HG02763 (cell line): ENCODE measurements around the gene AFDN.
"Not testable (repeated sequence)": the region's sequence is repeated elsewhere in the genome, so short reads cannot be mapped to it uniquely, and the experiment has no call there.

Experiments used
- ATAC-seq: cut with Tn5 transposase; IDR thresholded peaks from one replicate; pipeline ENCODE4 v1.9.1; 2021; ENCODE audit warnings: mild to moderate bottlenecking, moderate library complexity; ENCODE audit not compliant: unreplicated experiment

The AFDN gene

DNA sequence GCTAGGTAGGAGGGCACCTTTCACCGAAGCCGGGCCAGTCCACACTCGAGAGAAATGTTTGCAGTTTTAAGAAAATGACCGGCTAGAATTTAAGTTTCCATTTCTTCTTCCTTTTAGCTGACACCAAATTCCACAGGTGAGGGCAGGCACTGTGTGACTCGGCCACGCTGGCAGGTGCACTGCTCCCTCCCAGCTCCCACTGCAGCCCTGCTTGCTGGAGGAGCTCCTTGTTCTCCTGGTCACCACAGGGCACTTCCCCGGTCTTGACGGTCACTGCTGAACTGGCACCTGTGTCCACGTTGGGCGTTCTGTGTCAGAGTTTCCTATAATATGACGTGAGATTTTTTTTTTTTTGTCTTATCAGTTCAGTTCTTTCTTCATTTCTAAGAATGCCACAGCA is 167.1 kb downstream of the AFDN start:
- ATAC-seq: no peak

DNA sequence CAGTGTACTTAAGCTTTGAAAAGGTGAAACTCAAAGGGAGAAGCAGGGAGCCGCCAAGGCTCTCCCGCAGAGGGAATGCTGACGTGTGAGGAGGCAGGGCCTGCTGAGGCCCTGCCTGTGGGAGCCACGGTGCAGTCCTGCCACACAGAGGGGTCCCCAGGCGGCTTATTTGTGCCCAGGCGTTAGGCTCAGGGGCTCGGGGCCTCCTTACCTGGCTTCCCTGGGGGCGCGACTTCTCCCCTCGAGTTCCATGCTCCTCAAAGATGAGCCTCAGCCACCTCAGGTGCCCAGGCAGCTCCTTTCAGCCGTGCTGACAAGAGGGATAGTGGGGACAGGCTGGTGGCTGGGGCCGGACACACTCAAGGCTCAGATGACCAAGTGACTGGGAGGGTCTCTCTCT is 168.6 kb downstream of the AFDN start:
- ATAC-seq: no peak

DNA sequence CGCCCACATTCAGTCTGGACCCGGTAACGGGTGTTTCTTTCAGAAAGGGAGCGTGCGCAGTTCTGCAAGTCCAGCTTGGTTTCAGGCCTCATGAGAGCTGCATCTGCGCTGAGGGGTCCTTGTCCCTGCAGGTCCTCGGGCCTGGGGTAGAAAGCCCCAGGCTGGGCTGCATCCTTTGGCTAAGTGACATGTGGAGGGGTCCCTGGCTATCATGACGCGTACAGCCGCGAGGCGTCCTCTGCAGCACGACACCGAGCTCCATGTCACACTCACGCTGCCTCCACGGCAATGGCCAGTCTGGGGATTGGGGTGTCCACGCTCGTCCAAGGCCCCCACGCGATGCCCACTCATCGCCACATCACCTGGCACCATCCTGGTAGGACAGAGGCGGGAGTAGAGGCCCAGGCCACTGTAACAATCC is 169.0 kb downstream of the AFDN start:
- ATAC-seq: no peak

DNA sequence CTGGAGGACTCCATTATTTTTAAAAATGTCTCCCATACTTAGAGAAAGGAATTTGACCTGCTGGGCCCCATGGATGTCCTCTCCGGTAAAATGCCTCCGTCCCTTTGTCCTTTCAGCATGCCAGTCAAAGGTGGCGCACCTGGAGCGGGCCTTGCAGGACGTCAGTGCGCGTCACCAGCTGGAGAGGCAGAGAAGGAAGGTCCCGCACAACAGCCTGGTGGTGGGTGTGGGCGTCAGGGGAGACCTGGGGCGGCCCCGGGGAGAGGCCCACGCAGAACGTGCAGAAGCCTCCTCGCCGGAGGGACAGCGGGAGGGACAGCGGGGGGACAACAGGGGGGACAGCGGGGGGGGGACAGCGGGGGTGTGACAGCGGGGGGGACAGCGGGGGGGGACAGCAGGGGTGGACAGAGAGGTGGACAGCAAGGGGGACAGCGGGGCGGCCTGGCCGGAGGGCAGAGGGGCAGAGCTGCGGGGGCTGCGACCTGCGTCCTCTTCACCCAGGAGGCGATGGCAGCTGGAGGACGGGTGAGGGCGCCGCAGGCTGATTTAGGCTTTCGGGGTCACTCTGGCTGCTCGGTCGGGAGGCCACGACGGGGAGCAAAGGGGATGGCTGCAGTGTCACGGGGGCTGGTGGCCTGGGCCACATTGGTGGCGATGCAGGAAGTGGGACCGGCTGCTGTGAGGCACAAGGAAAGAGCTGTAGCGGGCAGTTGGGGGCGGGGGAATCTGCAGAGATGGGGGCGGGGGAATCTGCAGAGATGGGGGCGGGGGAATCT is 169.9 kb downstream of the AFDN start:
- no peak for ATAC-seq

DNA sequence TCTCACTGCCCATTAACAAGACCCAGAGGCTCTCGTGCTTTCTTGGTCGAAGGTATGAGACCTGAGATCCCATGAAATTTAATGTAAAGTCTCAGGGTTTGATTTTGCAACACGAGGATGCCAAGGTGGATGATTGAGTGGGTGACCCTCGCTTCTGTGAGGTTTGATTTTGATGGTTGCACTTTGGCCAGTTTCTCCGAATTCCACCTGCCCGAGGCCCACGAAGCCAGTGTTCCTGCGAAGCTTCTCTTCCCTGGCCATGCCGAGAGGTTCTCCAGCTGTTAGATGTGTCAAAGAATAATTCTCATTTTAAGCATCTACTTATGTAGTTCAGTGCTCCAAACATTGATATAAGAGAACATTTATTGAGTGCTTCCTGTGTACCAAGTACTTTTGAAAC is 170.9 kb downstream of the AFDN start, which contains the start of gene KIF25:
TSS of gene KIF25 (plus strand) at position 30 of the 400 bp plus-strand sequence. CDS start 31,915 bp downstream, outside the sequence.
- no peak for ATAC-seq

DNA sequence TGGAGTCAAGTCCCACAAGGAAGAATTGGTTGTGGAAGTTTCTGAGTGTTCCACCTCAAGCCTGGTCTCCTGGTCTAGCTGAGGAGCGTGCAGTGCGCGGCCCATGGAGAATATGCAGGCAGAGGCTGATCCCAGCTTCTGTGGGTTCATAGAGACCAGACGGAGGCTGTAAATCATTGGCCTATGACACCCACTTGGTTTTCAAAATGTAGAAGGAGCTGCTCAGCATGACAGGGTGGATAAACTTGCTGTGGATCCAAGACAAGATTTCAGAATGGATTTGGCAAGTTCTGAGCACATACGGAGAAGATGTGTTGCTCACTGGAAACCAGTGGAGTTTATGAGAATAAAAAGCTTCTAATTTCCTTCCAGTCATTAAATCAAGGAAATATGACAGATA is 171.5 kb downstream of the AFDN start:
- no peak for ATAC-seq

DNA sequence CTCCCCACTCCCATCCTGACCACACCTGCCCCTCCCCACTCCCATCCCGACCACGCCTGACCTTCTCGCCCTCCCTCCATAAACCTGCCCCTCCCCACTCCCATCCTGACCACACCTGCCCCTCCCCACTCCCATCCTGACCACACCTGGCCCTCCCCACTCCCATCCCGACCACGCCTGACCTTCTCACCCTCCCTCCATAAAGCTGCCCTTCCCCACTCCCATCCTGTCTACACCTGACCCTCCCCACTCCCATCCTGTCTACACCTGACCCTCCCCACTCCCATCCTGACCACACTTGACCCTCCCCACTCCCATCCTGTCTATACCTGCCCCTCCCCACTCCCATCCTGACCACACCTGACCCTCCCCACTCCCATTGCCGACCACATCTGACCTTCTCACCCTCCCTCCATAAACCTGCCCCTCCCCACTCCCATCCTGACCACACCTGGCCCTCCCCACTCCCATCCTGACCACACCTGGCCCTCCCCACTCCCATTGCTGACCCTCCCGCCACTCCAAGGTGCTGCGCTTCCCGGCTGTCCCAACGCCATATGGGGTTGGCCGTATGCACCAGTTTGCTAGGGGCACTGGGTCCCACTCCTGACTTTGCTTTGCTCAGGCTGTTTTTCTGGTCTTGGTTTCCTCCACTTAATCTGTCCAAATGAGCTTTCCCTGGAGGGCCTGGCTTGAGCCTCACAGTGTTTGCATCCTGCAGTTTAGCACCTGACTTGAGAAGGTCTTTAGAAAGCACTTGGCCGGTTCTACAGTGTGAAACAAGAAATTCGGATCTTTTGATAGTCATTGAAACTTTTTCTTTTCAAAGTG is 173.7 kb downstream of the AFDN start:
- no peak for ATAC-seq

DNA sequence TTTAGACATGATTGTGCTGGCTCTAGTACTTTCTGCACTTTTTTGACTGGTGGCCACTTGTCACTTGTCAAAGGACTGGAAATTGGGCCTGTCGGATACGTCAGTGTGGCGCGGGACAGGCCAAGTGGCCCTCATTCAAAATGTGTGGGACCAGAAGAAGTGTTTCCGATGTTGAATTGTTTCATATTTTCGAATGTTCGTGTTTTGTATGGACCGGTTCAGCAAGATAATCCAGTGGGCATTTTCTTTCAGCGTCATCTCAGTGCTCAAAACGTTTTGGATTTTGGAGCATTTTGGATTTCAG is 174.3 kb downstream of the AFDN start:
- ATAC-seq: no peak

DNA sequence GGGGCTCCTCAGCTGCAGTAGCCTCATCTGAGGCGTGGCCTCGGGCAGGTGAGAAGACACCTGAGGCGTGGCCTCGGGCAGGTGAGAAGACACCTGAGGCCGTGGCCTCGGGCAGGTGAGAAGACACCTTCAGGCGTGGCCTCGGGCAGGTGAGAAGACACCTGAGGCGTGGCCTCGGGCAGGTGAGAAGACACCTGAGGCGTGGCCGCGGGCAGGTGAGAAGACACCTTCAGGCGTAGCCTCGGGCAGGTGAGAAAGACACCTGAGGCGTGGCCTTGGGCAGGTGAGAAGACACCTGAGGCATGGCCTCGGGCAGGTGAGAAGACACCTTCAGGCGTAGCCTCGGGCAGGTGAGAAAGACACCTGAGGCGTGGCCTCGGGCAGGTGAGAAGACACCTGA is 174.8 kb downstream of the AFDN start:
- not testable (repeated sequence) for ATAC-seq

DNA sequence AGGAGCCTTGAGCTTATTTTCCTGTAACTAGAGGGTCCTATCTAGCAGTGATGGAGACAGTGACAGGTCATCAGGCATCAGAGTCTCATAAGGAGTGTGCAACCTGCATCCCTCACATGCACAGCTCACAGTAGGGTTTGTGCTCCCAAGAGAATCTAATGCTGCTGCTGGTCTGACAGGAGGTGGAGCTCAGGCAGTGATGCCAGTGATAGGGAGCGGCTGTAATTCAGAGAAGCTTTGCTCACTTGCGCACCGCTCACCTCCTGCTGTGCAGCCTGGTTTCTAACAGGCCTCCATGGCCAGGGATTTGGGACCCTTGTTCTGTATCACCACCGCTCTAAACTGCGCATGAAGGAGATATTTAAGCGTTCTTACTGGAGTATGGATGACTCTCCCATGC is 176.1 kb downstream of the AFDN start:
- no peak for ATAC-seq

DNA sequence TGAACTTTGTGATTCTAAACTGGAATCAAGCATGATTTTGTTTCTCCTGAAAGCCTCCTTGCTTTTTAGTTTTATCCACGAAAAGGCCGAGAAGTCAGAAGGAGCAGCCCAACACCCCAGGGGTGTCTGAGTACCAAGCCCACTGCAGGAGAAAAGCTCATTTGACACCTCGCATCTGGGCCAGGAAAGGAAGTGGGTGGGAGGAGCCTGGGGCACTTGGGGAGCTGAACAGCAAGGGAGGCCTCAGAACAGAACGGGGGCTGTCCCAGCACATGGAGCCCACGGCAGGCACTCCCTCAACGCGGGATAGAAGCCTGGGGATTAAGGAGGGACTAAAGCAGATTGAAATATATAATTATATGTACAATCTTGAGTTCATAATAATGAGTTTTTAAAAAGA is 177.3 kb downstream of the AFDN start:
- ATAC-seq: no peak

DNA sequence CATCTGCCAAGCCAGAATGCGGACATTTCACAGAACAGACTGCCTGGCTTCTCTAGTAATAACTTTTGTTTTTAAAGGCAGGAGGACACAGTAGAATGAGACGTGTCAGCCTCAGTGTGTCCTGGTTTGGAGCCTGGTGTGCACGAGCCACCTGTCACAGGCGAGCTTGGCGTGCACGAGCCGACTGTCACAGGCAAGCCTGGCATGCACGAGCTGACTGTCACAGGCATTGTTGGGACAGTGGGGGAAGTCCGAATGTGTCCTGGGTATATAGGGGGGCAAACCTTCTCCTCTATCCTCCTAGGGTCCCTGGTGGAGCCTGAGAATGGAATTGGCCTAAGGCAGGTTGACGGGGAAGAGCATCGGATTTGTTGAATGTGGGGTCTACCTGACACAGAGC is 178.2 kb downstream of the AFDN start:
- no peak for ATAC-seq

DNA sequence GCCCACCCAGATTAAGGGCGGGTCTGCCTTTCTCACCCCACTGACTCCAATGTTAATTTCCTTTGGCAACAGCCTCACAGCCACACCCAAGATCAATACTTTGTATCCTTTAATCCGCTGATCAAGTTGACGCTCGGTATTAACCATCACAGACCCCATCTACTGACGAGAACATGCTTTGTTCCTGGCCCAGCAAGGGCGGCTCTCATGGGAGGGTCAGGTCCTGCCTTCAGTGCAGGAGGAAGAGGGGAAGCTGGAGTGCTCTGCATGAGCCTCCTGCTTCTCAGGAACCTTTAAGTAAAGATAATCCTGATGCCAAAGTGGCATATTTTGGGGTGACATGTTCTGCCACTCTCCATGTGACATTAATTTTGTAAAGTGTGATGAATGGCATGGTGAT is 179.1 kb downstream of the AFDN start:
- ATAC-seq: no peak

DNA sequence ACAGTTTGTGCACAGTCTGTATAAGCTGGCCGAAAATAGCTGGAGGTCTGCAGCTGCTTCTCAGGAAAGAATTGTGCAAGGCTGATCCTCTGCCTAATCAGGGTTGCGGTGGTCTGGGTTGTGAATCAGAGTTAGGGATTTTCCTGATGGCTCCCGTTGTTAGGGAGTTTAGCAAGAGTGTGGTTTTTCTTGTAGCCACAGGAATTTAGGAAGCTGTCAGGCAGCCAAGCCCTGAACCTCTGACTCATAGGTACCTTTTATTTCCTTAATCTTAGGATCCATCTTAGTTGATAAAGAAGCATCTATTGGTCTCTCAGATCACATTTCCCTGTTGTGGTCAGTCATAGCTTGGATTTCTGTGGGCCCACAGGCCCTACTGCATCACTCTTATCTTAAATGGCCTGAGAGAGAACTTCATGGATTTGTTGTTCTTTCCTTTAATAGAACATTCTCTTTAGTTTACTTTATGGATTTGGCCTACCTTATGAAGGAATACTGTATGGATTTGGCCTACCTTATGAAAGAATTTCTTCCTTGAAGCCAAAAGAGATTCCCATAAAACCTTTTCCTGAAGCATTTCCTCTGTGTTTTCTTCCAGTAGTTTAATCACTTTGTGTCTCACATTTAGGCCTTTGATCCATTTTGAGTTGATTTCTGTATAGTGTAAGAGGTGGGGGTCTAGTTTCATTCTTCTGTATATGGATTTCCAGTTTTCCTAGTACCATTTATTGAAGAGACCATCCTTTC is 181.1 kb downstream of the AFDN start:
- ATAC-seq: no peak

DNA sequence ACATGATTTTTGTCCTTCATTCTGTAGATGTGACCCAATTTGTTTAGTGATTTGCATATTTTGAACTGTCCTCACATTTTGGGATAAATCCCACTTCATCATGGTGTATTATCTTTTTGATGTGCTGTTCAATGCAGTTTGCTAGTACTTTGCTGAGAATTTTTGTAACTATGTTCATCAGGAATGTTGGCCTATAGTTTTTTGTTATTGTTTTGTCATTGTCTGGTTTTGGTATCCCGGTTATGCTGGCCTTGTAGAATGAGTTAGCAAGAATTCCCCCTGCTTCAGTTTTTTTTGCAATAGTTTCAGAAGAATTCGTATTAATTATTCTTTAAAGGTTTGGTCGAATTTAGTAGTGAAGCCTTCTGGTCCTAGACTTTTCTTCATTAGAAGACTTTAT is 182.6 kb downstream of the AFDN start:
- no peak for ATAC-seq

DNA sequence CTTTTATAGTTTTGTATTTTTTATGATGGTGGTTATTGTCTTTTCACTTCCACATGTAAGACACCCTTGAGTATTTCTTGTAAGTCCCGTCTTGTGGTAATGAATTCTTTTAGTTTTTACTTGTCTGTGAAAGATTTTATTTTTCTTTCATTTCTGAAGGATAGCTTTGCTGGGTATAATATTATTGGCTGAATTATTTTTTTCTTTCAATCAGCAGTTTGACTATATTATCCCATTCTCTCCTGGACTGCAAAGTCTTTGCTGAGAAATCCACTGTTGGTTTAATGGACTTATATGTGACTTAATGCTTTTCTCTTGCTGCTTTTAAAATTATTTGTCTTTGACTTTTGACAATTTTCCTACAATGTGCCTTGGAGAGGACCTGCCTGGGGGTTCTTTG is 184.6 kb downstream of the AFDN start:
- ATAC-seq: no peak

DNA sequence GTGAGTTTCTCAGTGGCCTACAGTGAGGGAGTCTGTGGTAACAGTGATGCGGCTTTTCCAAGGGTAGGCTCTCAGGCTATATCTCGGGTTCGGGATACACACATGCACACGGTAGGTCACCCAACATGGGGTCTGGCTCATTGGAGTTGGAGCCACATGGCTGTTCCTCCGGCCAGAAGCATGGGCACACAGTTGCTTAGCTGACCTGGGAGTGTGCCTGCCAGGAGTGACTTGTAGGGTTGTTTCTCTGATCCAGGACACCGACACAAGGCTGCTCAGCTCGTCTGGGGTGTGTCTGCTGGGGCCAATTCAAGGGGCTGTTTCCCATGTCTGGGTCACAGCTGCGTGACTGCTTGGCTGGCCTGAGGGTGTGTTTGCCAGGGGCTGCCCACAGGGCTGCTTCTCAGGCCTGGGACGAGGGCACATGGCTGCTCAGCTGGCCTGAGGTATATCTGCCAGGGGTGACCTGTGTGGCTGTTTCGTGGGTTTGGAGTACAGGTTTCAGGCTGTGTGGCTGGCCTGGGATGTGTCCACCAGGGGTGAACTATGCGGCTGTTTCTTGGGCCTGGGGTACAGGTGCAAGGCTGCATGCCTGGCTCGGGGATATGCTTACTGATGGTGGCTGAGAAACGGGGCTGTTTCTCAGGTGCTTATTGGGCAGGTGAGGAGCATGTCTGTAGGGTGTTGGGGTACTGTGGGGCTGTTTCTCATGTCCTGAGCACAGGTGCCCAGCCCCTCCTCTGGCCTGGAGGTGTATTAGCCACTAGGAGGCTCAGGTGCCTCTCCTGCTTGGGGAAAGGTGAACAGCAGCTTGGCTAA is 185.9 kb downstream of the AFDN start:
- ATAC-seq: no peak

DNA sequence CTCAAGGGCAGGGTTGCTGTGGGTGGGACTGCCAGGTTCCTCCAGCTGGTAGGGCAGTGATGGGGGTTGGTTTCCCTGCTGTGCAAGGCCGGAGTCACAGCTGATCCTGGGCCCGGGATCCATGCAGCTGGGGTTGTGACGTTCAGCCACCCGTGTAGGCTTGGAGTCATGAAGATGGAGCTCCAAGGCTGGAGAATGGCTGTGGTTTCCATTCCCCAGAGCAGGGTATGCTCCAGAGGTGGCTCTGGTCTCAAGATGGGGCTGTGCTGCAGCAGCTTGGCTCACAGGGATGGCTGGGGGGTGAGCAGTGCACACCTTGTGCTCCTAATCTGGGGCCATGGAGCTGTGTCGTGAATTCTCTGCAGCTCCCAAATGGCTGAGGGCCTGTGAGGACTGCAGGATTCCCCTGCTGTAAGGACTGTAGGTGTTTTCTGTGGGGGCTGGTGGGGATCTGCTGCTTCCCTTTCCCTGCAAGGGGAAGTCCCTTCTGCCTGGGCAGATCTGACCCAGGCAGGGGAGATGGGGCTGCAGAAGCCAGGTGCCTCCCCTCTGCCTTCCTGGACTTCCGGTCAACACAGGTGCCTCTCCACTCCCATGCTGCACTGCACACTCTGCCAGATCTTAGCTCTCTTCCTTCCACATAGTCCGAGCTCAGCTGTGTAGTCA is 186.7 kb downstream of the AFDN start:
- ATAC-seq: no peak

DNA sequence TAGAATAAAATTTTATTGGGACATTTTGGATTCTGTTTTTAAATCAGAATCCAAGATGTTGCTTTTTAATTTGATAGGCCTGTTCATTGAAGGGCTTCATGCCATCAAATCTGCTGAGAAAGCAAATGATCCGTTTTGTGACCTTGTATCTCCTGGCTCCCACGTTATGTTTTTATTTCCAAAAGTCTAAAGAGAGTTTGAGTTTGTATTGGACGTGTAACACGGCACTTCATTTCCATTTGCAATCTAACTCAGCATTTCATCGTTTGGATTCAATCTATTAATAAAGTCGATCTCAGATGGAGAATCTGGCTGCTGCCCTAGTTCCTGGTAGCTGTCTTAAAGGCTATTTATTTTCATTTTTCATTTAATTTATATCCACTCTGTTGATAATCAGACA is 187.7 kb downstream of the AFDN start:
- ATAC-seq: no peak

DNA sequence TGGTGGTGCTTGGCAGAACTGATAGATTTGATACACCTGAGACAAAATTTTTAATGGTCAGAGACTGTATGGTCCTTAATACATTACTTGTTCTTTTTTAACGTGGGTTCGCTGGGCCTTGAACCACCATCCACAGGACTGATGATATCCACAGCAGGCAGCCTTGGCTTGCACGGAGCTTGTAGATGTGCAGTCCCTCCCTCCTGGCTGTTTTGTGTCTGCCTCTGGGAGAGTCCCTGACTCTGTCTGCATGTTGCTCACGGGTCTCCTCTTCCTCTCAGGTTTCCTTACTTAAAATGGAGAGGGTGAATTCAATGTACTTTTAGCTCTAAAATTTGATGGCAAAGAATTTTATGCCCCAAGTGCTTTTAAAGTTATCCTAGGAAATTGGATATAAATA is 188.3 kb downstream of the AFDN start:
- no peak for ATAC-seq
